CD14-positive monocyte (primary cell): ENCODE data around the gene TEAD4. TPM values are rescaled to one million over a fixed set of nuclear protein-coding genes. Genes with fewer than 3 reads are reported as not detected.

Source experiments
- DNase-seq, 3 donors: peaks; one replicate each; pipeline ENCODE4 v3.0.0-alpha.2; 2011 to 2022
- H2AFZ ChIP-seq: 2 replicates; pipeline ENCODE4 v1.6.0; 2012; ENCODE audit warnings: mild to moderate bottlenecking, low read depth, low read length, inconsistent platforms; ENCODE audit not compliant: insufficient read depth, poor library complexity, severe bottlenecking
- H3K27ac ChIP-seq, 2 donors: 1 replicate in 1 of 2; 2 replicates in 1 of 2; pipeline ENCODE4 v1.5.1; 2012 to 2013; ENCODE audit warnings: low read length in 2 of 2, control low read depth in 1 of 2, inconsistent platforms in 1 of 2, low read depth in 1 of 2, mild to moderate bottlenecking in 1 of 2
- H3K27me3 ChIP-seq, 2 donors: one replicate each; pipeline versions ENCODE4 v1.6.0 to v1.6.1; 2011 to 2013; ENCODE audit warnings: low read length in 2 of 2; ENCODE audit not compliant: control insufficient read depth in 2 of 2, insufficient read depth in 2 of 2
- H3K36me3 ChIP-seq, 2 donors: replicated peaks in 1 of 2; 1 replicate in 1 of 2; 2 replicates in 1 of 2; pipeline versions ENCODE4 v1.5.1 to v1.6.1; 2012 to 2013; ENCODE audit warnings: low read length in 2 of 2, control low read depth in 1 of 2, inconsistent platforms in 1 of 2, mild to moderate bottlenecking in 1 of 2; ENCODE audit not compliant: insufficient read depth in 2 of 2, control insufficient read depth in 1 of 2
- H3K4me1 ChIP-seq, 2 donors: 1 replicate in 1 of 2; 2 replicates in 1 of 2; pipeline versions ENCODE4 v1.5.1 to v1.6.1; 2012 to 2013; ENCODE audit warnings: low read length in 2 of 2, control low read depth in 1 of 2, inconsistent platforms in 1 of 2, mild to moderate bottlenecking in 1 of 2, moderate library complexity in 1 of 2; ENCODE audit not compliant: insufficient read depth in 2 of 2, control insufficient read depth in 1 of 2
- H3K4me2 ChIP-seq: replicated peaks from 2 replicates; pipeline ENCODE3; 2012; ENCODE audit warnings: low read length, moderate library complexity, mild to moderate bottlenecking; ENCODE audit not compliant: poor library complexity, severe bottlenecking; ENCODE audit errors: extremely low read depth
- H3K4me3 ChIP-seq, 3 experiments: fragments of 200-600 bp in 1 of 3; sonication (generic) in 1 of 3; replicated peaks in 1 of 3; 1 replicate in 2 of 3; 2 replicates in 1 of 3; pipeline ENCODE4 v1.5.1; 2011 to 2013; ENCODE audit warnings: low read length in 3 of 3, mild to moderate bottlenecking in 3 of 3, control low read depth in 2 of 3, low read depth in 2 of 3, inconsistent platforms in 1 of 3, moderate library complexity in 1 of 3
- H3K79me2 ChIP-seq: 2 replicates; pipeline ENCODE4 v1.6.0; 2012; ENCODE audit warnings: mild to moderate bottlenecking, control low read depth, inconsistent platforms, low read length, moderate library complexity; ENCODE audit not compliant: insufficient read depth
- H3K9ac ChIP-seq: 2 replicates; pipeline ENCODE4 v1.6.0; 2017; ENCODE audit warnings: low read length, mild to moderate bottlenecking; ENCODE audit not compliant: insufficient read depth, poor library complexity, severe bottlenecking
- H3K9me3 ChIP-seq, 2 donors: replicated peaks in 1 of 2; 1 replicate in 1 of 2; 2 replicates in 1 of 2; pipeline versions ENCODE4 v1.5.1 to v1.6.1; 2012 to 2013; ENCODE audit warnings: low read length in 2 of 2, control low read depth in 1 of 2; ENCODE audit not compliant: control insufficient read depth in 1 of 2, insufficient read depth in 1 of 2
- H4K20me1 ChIP-seq: 2 replicates; pipeline ENCODE4 v1.6.0; 2012; ENCODE audit warnings: mild to moderate bottlenecking, low read length, control low read depth, moderate library complexity; ENCODE audit not compliant: insufficient read depth
- H3K27ac Mint-ChIP-seq, 7 donors: one replicate each; pipeline ENCODE4 v1.8.0; 2020; ENCODE audit warnings: mild to moderate bottlenecking in 7 of 7, mixed read lengths in 7 of 7, moderate library complexity in 6 of 7, inconsistent platforms in 2 of 7
- H3K27me3 Mint-ChIP-seq, 3 donors: one replicate each; pipeline ENCODE4 v1.8.0; 2021 to 2022; ENCODE audit warnings: low read depth in 3 of 3, mild to moderate bottlenecking in 3 of 3, mixed read lengths in 3 of 3, moderate library complexity in 3 of 3, inconsistent platforms in 1 of 3
- H3K36me3 Mint-ChIP-seq, 2 donors: one replicate each; pipeline ENCODE4 v1.8.0; 2020; ENCODE audit warnings: mixed read lengths in 2 of 2, inconsistent platforms in 1 of 2, mild to moderate bottlenecking in 1 of 2
- H3K4me1 Mint-ChIP-seq: one replicate; pipeline ENCODE4 v1.8.0; 2020; ENCODE audit warnings: mild to moderate bottlenecking, mixed read lengths
- H3K4me3 Mint-ChIP-seq, 2 donors: one replicate each; pipeline ENCODE4 v1.8.0; 2020; ENCODE audit warnings: mild to moderate bottlenecking in 2 of 2, mixed read lengths in 2 of 2, moderate library complexity in 1 of 2
- H3K9me3 Mint-ChIP-seq, 7 donors: one replicate each; pipeline ENCODE4 v1.8.0; 2020 to 2022; ENCODE audit warnings: mixed read lengths in 7 of 7, mild to moderate bottlenecking in 6 of 7, moderate library complexity in 6 of 7, inconsistent platforms in 2 of 7
- CTCF ChIP-seq: fragments of 200-600 bp; IDR thresholded peaks from one replicate; pipeline ENCODE4 v1.8.0; 2022; ENCODE audit warnings: antibody characterized with exemption, mild to moderate bottlenecking
- WGBS: methylation state at CpG from one replicate; pipeline ENCODE4 v1.1.5; 2013; ENCODE audit warnings: missing lambda C conversion rate; ENCODE audit not compliant: insufficient coverage; 5-methylcytosine and 5-hydroxymethylcytosine counted together
- intact Hi-C, 2 donors: fragments of 100-400 bp; cut with micrococcal nuclease; formaldehyde crosslinking; loops; one replicate each; pipeline versions ENCODE4 v1.15.0 to v1.15.1; 2023
- polyA plus RNA-seq, 3 donors: library from polyadenylated mRNA; depleted of rRNA in 1 of 3; unstranded in 2 of 3; stranded (reverse) in 1 of 3; fragments of 300-500 nt in 2 of 3; fragments of >200 nt in 1 of 3; fragmentation: Illumina TruSeq in 2 of 3; gene quantifications; 1 replicate in 2 of 3; 2 replicates in 1 of 3; pipeline ENCODE4 v1.2.3, GENCODE V29; 2012 to 2021

TEAD4 gene
- polyA plus RNA-seq, 3 donors, result not detected

DNA sequence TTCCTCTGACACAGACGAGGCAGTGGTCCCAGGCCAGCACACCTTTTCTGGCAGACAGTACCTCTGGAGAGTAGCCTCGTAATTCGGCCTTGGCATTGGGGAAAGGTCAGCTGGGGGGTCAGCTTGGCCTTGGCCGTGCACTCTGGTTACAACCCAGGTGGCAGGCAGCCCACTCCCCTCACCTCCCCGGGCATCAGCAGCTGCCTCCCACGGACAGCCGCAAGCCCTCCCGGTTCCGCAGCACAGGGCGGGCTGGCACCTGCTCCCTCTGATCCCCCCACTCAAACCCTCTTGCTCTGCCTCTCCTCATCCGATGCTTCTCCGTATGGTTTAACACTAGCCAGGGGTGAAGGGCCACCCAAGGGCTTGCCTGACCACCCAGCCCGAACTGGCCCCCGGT, 50.6 kb downstream of the TEAD4 start:
- Histone ChIP-seq H4K20me1 (no peaks in the 10 kb centered on the region), H3K79me2 (no peaks in the 10 kb centered on the region), H3K36me3 (no peaks in the 10 kb centered on the region), H2AFZ (no peak overlapping the region), H3K27me3 (peaks cover 0 to 2% of the 10 kb centered on the region in 2 donors), H3K4me3 (no peak overlapping the region), H3K9me3 (no peaks in the 10 kb centered on the region), H3K4me2 (no peak overlapping the region), H3K9ac (no peak overlapping the region), H3K4me1 (peaks cover 0 to 2% of the 10 kb centered on the region in 2 donors), H3K27ac (no peak overlapping the region)
- Mint-ChIP-seq H3K27ac (no peak overlapping the region), H3K27me3 (peaks cover 0 to 15% (median 2%) of the 10 kb centered on the region in 3 donors), H3K4me3 (no peak overlapping the region), H3K36me3 (no peaks in the 10 kb centered on the region), H3K9me3 (peaks cover 0 to 2% (median 0%) of the 10 kb centered on the region in 7 donors), H3K4me1 (peaks cover 4% of the 10 kb centered on the region)
- WGBS, result 93% methylated on average over 14 of the region's 14 CpGs
- intact Hi-C loops, result no loop called here
- no peak for TF ChIP-seq CTCF
- DNase-seq, result no peak

DNA sequence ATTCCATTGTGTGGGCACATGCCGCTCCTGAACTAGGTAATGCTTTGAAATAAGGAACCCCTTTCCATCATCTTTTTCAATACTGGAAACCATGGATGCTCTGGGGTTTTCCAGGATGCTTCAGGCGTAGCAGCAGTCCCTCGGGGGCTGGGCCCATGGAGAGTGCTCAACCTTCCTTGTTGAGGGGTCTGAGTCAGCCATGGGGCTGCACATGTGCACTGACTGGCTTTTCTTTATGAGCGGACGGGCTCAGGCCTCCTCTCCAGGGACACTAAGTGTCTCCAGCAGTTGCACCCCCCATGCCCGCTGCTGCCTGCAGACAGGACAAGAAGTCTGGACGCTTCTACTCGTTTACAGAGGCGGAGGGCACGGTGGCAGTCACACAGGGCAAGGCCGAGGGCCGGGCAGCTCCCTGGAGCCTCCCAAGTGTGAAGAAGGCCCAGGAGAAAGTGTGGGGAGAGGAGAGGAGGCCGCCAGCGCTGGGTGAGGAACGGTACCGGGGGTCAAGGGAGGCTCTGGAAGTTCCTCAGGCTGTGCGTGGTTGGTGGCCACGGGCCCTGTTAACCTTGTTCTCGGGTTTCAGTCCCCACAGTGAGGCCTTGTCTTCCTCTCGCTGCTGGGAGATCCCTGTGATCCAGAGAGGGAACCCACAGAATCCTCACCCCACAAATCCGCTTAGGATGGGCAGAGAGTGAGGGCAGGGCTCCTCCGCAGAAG, 51.2 kb downstream of the TEAD4 start:
- H3K27me3 ChIP-seq, result peaks cover 0 to 2% of the 10 kb centered on the region in 2 donors
- no peaks in the 10 kb centered on the region for H3K79me2 ChIP-seq
- no peaks in the 10 kb centered on the region for H3K36me3 ChIP-seq
- DNase-seq, result no peak
- no peak overlapping the region for H3K27ac ChIP-seq
- H3K9me3 Mint-ChIP-seq, result peaks cover 0 to 2% (median 0%) of the 10 kb centered on the region in 7 donors
- no peak overlapping the region for H3K4me3 Mint-ChIP-seq
- H4K20me1 ChIP-seq, result no peaks in the 10 kb centered on the region
- H3K9ac ChIP-seq, result no peak overlapping the region
- no peaks in the 10 kb centered on the region for H3K36me3 Mint-ChIP-seq
- peaks cover 4% of the 10 kb centered on the region for H3K4me1 Mint-ChIP-seq
- intact Hi-C loops, result no loop called here
- 95% methylated on average over 20 of the region's 22 CpGs for WGBS
- H3K4me3 ChIP-seq, result no peak overlapping the region
- H3K27ac Mint-ChIP-seq, result no peak overlapping the region
- TF ChIP-seq CTCF, result no peak
- peaks cover 0 to 2% of the 10 kb centered on the region in 2 donors for H3K4me1 ChIP-seq
- peaks cover 0 to 17% (median 2%) of the 10 kb centered on the region in 3 donors for H3K27me3 Mint-ChIP-seq
- no peak overlapping the region for H3K4me2 ChIP-seq
- no peak overlapping the region for H2AFZ ChIP-seq
- no peaks in the 10 kb centered on the region for H3K9me3 ChIP-seq
